Endothelial cell of umbilical vein (primary cell): Measurements from ENCODE around the gene CDKL4. TPM values are rescaled to one million over a fixed set of nuclear protein-coding genes. Genes with fewer than 3 reads are reported as not detected.

ENCODE experiments used
- BruUV-seq: library from RNA; stranded (reverse); fragments of 400-500 nt; replicated peaks from 2 replicates; lab custom pipeline; 2021; lab: Mats Ljungman, UMichigan
- CTCF ChIA-PET: fragments of 300-600, 350-600 bp; sonication (Branson Sonifier 250); formaldehyde crosslinking; loops from one replicate; lab custom pipeline; 2021; ENCODE audit warnings: antibody characterized with exemption, inconsistent platforms; lab: Charles Lee
- POLR2A ChIA-PET: fragments of 300-600, 350-600 bp; sonication (Branson Sonifier 250); formaldehyde crosslinking; loops from one replicate; lab custom pipeline; 2021; ENCODE audit warnings: antibody characterized with exemption, inconsistent platforms; lab: Charles Lee
- DNase-seq: peaks from one replicate; pipeline ENCODE4 v3.0.0-alpha.2; 2011; ENCODE audit warnings: low read depth, low spot score
- FAIRE-seq: peaks from 2 replicates; lab custom pipeline; 2011; peaks lifted over from hg19 to GRCh38; lab: Jason Lieb, UNC
- H2AFZ ChIP-seq: 2 replicates; pipeline ENCODE4 v1.6.0; 2012; ENCODE audit warnings: low read depth, low read length, control low read depth, inconsistent platforms
- H3K27ac ChIP-seq: 2 replicates; pipeline ENCODE4 v1.5.1; 2011; ENCODE audit warnings: low read depth, mild to moderate bottlenecking, control low read depth, low read length, moderate library complexity; ENCODE audit not compliant: insufficient read depth
- H3K27me3 ChIP-seq, 2 experiments: 2 replicates each; pipeline versions ENCODE4 v1.6.0 to v1.6.1; 2011; ENCODE audit warnings: low read length in 2 of 2, mixed read lengths in 1 of 2; ENCODE audit not compliant: control insufficient read depth in 2 of 2, insufficient read depth in 2 of 2
- H3K36me3 ChIP-seq, 2 experiments: 2 replicates in 1 of 2; 3 replicates in 1 of 2; pipeline ENCODE4 v1.5.1; 2011; ENCODE audit warnings: low read length in 2 of 2, mild to moderate bottlenecking in 1 of 2, moderate library complexity in 1 of 2; ENCODE audit not compliant: control insufficient read depth in 2 of 2, insufficient read depth in 2 of 2; ENCODE audit errors: extremely low read depth in 1 of 2
- H3K4me1 ChIP-seq: 3 replicates; pipeline ENCODE4 v1.5.1; 2011; ENCODE audit warnings: mild to moderate bottlenecking, low read length; ENCODE audit not compliant: control insufficient read depth, insufficient read depth; ENCODE audit errors: extremely low read depth
- H3K4me2 ChIP-seq: 2 replicates; pipeline ENCODE4 v1.6.1; 2011; ENCODE audit warnings: low read length, control low read depth, mixed read lengths; ENCODE audit not compliant: insufficient read depth
- H3K4me3 ChIP-seq, 3 experiments: fragments of 200-600 bp in 1 of 3; sonication (generic), shearing (Covaris generic) in 1 of 3; replicated peaks in 1 of 3; 2 replicates each; pipeline ENCODE4 v1.5.1; 2011 to 2016; ENCODE audit warnings: control low read depth in 3 of 3, low read length in 3 of 3, mild to moderate bottlenecking in 2 of 3, inconsistent platforms in 1 of 3, low read depth in 1 of 3, moderate library complexity in 1 of 3; ENCODE audit not compliant: insufficient read depth in 1 of 3
- H3K79me2 ChIP-seq: 2 replicates; pipeline ENCODE4 v1.6.0; 2012; ENCODE audit warnings: low read length, inconsistent platforms; ENCODE audit not compliant: control insufficient read depth, insufficient read depth
- H3K9ac ChIP-seq: replicated peaks from 2 replicates; pipeline ENCODE3; 2011; ENCODE audit warnings: low read length, control low read depth; ENCODE audit not compliant: insufficient read depth; ENCODE audit errors: extremely low read depth
- H3K9me1 ChIP-seq: replicated peaks from 3 replicates; pipeline ENCODE4 v1.6.0; 2011; ENCODE audit warnings: mild to moderate bottlenecking, low read length; ENCODE audit not compliant: control insufficient read depth, insufficient read depth; ENCODE audit errors: extremely low read depth
- H3K9me3 ChIP-seq: replicated peaks from 2 replicates; pipeline ENCODE4 v1.5.1; 2012; ENCODE audit warnings: low read length, inconsistent platforms; ENCODE audit not compliant: control insufficient read depth, insufficient read depth
- H4K20me1 ChIP-seq: replicated peaks from 2 replicates; pipeline ENCODE3; 2011; ENCODE audit warnings: mild to moderate bottlenecking, low read length; ENCODE audit not compliant: control insufficient read depth, insufficient read depth; ENCODE audit errors: extremely low read depth
- CTCF ChIP-seq, 2 donors: IDR thresholded peaks; 1 replicate in 1 of 2; 2 replicates in 1 of 2; pipeline ENCODE4 v1.5.1; 2011; ENCODE audit warnings: low read length in 2 of 2, mild to moderate bottlenecking in 2 of 2, moderate library complexity in 2 of 2, control low read depth in 1 of 2, inconsistent platforms in 1 of 2, low read depth in 1 of 2; ENCODE audit not compliant: insufficient read depth in 1 of 2; ENCODE audit errors: extremely low read depth in 1 of 2
- EZH2 ChIP-seq: IDR thresholded peaks from 2 replicates; pipeline ENCODE4 v1.6.1; 2012; ENCODE audit warnings: borderline replicate concordance, low read depth, mild to moderate bottlenecking, moderate library complexity, low read length, inconsistent platforms; ENCODE audit not compliant: severe bottlenecking
- FOS ChIP-seq: IDR thresholded peaks from 2 replicates; pipeline ENCODE4 v1.6.1; 2011; ENCODE audit warnings: mild to moderate bottlenecking, low read length, moderate library complexity, borderline replicate concordance; ENCODE audit not compliant: insufficient read depth
- GATA2 ChIP-seq: IDR thresholded peaks from 2 replicates; pipeline ENCODE4 v1.7.0; 2011; ENCODE audit warnings: low read depth, mild to moderate bottlenecking, moderate library complexity, mixed read lengths, low read length; ENCODE audit not compliant: insufficient read length, insufficient read depth
- JUN ChIP-seq: IDR thresholded peaks from 2 replicates; pipeline ENCODE4 v1.6.1; 2011; ENCODE audit warnings: borderline replicate concordance, low read depth; ENCODE audit not compliant: insufficient read length, insufficient read depth
- MAX ChIP-seq: IDR thresholded peaks from 2 replicates; pipeline ENCODE4 v1.6.1; 2011; ENCODE audit not compliant: insufficient read depth, insufficient read length
- MYC ChIP-seq: IDR thresholded peaks from one replicate; pipeline ENCODE4 v1.6.1; 2011; ENCODE audit warnings: mild to moderate bottlenecking, low read depth, low read length
- POLR2A ChIP-seq: IDR thresholded peaks from 2 replicates; pipeline ENCODE4 v1.6.1; 2012; ENCODE audit warnings: low read depth, mild to moderate bottlenecking, control low read depth, low read length
- POLR2AphosphoS5 ChIP-seq: IDR thresholded peaks from 2 replicates; pipeline ENCODE4 v1.6.1; 2012; ENCODE audit warnings: low read depth, mild to moderate bottlenecking, control low read depth, low read length, moderate library complexity; ENCODE audit not compliant: insufficient read depth
- dilution Hi-C: fragments of 300-500 bp; cut with MboI; formaldehyde crosslinking; loops from one replicate; pipeline ENCODE4 v1.15.0; 2019; ENCODE audit warnings: low sequenced_read_pairs; ENCODE audit not compliant: extremely low pct_ligation_motif_present
- intact Hi-C: fragments of 100-400 bp; cut with micrococcal nuclease; formaldehyde crosslinking; loops from one replicate; pipeline ENCODE4 v1.10.0; 2022
- polyA plus RNA-seq, 4 experiments: library from polyadenylated mRNA; depleted of rRNA in 3 of 4; stranded (reverse) in 3 of 4; unstranded in 1 of 4; fragments of >200 nt; gene quantifications; 2 replicates each; pipeline versions ENCODE4 v1.2.1 to v1.2.3, GENCODE V29; 2011 to 2012; ENCODE audit warnings: missing spikeins in 1 of 4
- total RNA-seq: library from RNA; stranded (reverse); gene quantifications from 2 replicates; pipeline ENCODE4 v1.2.3, GENCODE V29; 2021

The CDKL4 gene
- total and polyA plus RNA-seq, 2 donors (not counting 3 experiments of a cell fraction or from before 2014, with no cell fraction given) = 0.17 to 0.75 TPM

DNA sequence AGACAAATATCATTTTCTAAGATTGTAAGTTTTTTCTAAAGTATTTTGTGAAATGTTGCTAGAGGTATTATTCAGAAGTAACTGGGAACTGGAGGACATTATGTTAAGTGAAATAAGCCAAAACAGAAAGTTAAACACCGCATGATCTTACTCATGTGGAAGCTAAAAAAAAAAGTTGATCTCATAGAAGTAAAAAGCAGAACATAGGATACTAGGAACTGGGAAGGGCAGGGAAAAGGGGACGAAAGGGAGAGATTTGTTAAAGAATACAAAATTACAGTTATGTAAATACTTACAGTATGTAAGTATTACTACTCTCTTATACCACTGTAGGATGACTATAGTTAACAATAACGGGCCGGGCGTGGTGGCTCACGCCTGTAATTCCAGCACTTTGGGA, 46.7 kb upstream of the CDKL4 start:
- Histone ChIP-seq H3K9me1 (no peaks in the 10 kb centered on the region), H4K20me1 (no peaks in the 10 kb centered on the region), H2AFZ (no peak overlapping the region), H3K4me1 (no peaks in the 10 kb centered on the region), H3K9ac (no peak overlapping the region), H3K9me3 (no peaks in the 10 kb centered on the region), H3K27ac (no peak overlapping the region), H3K27me3 (no peaks in the 10 kb centered on the region), H3K4me3 (no peak overlapping the region), H3K36me3 (peaks cover 3 to 4% of the 10 kb centered on the region in 2 experiments), H3K4me2 (no peak overlapping the region), H3K79me2 (no peaks in the 10 kb centered on the region)
- CTCF ChIA-PET = interaction anchor here (1.1 to 1.4 kb wide), 3 partner anchors 57 to 440 kb away, joined by 3 read pairs; no protein-coding TSS in a partner anchor
- no peak for FAIRE-seq
- DNase-seq = no peak
- no TSS peak for BruUV-seq
- dilution Hi-C loops = no loop called here
- POLR2A ChIA-PET = interaction anchor here (0.5 to 0.6 kb wide), 2 partner anchors 408 to 692 kb away, joined by 3 to 4 read pairs; no protein-coding TSS in a partner anchor
- TF ChIP-seq POLR2A = no peak
- TF ChIP-seq CTCF (IDR thresholded peaks at IDR 0.05; ENCODE audit: extremely low read depth in 1 of 2, insufficient read depth in 1 of 2, low read depth in 1 of 2, low read length in 2 of 2) = no peak
- TF ChIP-seq MYC = no peak
- no peak for TF ChIP-seq FOS
- no peak for TF ChIP-seq EZH2
- TF ChIP-seq MAX = no peak
- no peak for TF ChIP-seq POLR2AphosphoS5
- TF ChIP-seq JUN = no peak
- no peak for TF ChIP-seq GATA2
- intact Hi-C loops = no loop called here
